SK-N-DZ (cell line): ENCODE data around the gene APOBEC3H.

Experiments
- small RNA-seq, 2 experiments: library from RNA; depleted of rRNA; stranded (forward); fragments of <200 nt; gene quantifications; one replicate each; pipeline ENCODE3, GENCODE V24; 2014

The APOBEC3H gene

Small RNA genes lying within 50 kb of the gene (small RNA-seq; reads per million reads assigned to genes)
- 0 reads per million in 2 experiments for gene AL022318.2
- 0 reads per million in 2 experiments for gene COX5BP7
